ENCODE measurements around the gene SLC46A3.

DNA sequence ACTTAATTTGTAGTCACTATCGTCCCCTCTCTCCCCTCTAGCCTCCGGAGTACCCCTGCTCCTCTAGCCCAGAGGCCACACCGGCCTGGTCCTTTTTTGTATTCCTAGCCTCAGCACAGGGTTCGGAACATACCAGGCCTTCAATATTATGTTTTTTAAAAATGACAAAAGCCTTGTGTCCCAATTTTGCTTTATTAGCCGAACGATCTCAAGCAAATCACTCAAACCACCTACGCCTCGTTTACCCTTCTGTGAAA lies 60.3 kb downstream of the SLC46A3 start:
- TF ChIP-seq CTCF (conservative IDR thresholded peaks at IDR 0.05 in 1 of 2, IDR thresholded peaks at IDR 0.05 in 1 of 2; ENCODE audit: low read depth in 1 of 2, low read length in 2 of 2) (no peak), EZH2 (IDR thresholded peaks at IDR 0.05; ENCODE audit: low read length, missing control alignments) (no peak)

Data from fibroblast of lung (primary cell).